ENCODE measurements around the gene PSME2.
"Not testable (repeated sequence)": the region's sequence is repeated elsewhere in the genome, so short reads cannot be mapped to it uniquely, and the experiment has no call there.

The PSME2 gene

DNA sequence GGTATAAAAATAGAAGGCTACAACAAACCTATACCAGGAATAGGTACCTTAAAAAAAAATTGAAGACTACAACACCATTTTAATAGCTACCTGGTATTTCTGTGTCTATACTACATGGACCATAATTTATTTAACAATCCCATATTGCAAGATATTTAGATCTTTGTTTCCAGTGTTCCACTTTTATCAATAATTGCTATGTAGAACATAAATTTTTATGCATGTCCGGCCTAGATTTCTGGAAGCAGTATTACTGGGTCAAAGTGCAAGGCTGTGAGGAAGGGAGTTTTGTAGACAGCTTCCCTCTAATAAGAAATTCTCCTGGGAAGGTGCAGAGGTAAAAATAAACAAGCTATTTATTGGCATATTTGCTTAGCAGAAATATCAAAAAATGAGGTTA is 35.9 kb downstream of the PSME2 start:
- DNase-seq, result no peak

DNA sequence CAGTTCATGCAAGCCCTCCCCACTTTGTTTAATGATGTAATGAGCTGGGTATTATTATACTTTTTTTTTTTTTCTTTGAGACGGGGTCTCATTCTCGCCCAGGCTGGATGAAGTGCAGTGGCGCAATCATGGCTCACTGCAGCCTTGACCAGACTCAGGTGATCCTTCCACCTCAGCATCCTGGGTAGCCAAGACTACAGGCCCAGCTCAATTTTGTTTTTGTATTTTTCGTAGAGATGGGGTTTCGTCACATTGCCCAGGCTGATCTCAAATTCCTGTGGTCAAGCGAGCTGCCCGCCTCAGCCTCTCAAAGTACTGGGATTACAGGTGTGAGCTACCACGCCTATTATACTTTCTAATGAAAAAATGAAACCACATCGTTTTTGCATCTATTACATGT is 36.4 kb downstream of the PSME2 start:
- DNase-seq, result no peak

DNA sequence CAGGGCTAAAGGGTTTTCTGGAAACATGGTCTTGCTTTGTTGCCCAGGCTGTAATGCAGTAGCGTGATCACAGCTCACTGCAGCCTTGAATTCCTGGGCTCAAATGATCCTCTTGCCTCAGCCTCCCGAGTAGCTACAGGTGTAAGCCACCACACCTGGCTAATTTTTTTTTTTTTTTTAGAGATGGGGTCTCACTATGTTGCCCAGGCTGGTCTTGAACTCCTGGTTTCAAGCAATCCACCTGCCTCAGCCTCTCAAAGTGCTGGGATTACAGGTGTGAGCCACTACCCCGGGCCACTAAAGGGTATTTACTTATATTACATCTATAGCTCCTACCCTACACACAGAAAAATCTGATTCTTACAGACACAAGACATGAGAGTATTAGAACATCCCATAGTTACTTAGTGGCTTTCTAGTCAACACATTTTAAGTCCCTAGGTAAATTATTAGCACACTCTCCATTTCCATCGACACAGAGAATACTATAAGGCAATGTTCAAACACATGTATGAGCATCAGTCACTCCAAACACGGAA is 38.0 kb downstream of the PSME2 start:
- no peak for DNase-seq

DNA sequence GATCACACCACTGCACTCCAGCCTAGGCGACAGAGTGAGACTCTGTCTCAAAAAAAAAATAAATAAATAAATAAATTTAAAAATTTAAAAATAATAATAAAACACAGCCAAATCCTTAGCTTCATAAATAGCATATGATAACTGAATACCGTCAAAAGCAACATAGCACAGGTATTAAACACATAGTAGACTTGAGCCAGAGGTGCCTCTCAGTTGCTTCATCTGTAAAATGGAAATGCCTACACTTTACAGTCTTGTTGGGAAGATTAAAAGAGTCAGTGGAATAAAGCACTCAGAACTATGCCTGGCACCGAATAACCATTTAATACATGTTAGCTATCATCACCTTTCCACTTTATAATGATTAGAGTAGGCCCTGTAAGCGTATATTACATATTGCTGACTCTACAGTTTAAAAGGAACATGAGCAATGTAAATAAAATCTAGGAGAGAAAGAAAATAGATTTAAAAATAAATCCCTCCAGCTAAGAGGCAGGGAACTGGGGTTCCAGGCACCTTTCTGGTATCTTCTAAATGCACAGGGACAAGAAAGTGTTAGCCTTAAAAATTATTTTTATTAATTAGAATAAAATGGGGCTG is 39.6 kb downstream of the PSME2 start:
- DNase-seq, result no peak

DNA sequence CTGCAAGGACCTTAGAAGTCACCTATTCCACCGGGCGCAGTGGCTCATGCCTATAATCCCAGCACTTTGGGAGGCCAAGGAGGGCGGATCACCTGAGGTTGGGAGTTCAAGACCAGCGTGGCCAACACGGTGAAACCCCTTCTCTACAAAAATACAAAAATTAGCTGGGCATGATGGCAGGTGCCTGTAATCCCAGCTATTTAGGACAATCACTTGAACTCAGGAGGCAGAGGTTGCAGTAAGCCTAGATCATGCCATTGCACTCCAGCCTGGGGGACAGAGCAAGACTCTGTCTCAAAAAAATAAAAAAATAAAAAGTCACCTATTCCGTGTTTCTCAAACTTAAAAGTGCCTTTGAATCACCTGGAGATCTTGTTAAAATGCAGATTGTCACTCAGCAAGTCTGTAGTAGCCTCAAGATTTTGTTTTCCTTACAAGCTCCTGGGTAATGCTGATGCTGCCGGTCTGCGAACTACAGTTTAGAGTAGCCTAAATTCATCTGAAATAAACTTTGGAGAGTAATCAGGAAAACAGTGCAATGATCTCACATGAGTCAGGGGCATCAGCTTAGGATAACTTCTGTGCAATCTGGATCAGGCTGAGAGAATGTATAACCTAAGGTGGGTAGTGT is 40.7 kb downstream of the PSME2 start:
- not testable (repeated sequence) for DNase-seq

DNA sequence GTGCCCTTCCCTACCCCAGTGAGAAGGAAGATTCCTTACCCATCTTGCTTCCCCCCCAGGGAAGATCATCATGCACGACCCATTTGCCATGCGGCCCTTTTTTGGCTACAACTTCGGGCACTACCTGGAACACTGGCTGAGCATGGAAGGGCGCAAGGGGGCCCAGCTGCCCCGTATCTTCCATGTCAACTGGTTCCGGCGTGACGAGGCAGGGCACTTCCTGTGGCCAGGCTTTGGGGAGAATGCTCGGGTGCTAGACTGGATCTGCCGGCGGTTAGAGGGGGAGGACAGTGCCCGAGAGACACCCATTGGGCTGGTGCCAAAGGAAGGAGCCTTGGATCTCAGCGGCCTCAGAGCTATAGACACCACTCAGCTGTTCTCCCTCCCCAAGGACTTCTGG is 43.0 kb downstream of the PSME2 start:
- no peak for DNase-seq

DNA sequence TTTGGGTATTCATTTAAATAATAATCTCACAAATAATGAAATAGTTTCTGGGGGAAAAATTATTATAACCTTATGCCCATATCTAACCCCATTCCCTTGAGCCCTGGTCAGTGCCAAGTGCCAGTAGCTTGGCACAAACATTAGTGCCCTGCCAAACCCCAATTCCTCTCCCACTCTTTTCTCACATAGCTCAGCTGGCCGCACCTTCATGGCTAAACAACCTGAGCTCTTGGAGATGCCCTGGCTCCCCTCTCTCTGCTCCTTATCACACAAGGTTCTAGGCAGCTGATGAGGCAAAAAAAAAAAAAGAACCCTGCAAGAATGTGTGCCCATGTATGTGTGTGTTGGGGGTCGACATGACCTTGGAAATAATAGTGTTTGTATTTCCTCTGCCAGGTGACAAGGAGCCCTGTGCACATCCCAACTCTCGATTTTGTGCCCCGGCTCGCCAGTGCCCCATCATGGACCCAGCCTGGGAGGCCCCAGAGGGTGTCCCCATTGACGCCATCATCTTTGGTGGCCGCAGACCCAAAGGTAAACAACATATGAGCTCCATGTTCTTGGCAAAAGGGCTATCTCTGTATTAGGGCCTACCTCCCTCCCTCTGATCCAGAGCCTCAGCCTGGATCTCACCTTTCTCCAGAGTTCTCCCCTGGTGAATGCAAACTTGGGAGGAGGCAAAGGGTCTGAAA is 43.9 kb downstream of the PSME2 start:
- no peak for DNase-seq

DNA sequence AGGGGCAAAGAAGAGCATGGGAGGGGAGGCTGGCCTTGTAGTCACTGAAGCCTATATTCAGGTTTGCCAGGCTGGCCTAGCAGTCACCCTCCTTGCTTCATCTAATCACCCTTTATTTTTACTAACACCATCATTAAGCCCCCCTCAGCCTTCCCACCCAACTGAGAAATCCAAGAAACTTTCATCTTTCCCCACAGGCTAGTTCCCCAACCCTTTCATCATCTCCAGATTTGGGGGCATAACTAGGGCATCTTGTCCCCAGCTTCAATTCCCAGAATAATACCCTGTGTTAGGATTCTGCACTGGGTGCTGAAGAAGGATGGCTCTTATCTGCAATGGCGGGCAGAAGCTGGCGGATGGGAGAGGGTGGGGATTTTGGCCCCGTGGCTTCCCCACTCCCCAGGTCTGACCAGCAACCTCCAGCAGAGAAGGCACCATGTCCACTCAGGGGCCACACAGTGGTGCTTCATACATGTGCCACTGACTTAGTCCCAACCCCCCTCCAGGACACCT is 45.4 kb downstream of the PSME2 start:
- DNase-seq, result no peak

DNA sequence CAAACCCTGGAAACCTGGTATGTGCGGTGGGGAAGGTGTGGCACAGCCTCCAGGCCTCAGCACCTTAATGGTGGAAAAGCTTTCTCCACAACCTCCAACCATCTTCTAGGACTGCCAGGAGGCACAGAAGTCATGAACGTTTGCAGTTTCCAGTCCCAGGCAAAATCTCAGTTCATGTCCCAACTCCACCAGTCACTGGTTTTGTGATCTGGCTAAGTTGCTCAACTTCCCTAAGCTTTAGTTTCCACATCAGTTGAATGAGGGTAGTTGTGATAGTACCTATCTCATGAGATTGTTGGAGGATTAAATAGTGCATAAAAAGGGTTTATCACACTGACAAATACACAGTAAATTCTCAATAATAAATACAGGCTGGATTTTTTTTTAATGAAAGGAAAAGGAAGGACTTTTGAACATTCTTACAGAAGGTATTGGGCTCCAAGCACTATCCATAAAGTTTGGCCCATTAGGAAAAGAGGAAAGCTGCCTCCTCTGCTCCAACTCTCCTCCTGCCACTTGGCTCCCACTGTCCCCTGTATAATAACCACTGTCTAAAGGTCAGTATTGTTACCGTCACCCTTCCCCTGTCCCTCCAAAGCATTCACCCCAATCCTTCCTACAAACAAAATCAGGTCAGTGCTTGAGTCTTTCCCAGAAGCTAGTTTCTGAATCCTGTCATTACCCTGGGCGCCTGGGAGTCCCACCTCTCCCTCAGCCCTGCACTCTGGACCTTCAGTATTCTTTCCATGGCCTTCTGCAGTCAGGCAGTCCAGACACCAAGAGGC is 46.0 kb downstream of the PSME2 start:
- no peak for DNase-seq

DNA sequence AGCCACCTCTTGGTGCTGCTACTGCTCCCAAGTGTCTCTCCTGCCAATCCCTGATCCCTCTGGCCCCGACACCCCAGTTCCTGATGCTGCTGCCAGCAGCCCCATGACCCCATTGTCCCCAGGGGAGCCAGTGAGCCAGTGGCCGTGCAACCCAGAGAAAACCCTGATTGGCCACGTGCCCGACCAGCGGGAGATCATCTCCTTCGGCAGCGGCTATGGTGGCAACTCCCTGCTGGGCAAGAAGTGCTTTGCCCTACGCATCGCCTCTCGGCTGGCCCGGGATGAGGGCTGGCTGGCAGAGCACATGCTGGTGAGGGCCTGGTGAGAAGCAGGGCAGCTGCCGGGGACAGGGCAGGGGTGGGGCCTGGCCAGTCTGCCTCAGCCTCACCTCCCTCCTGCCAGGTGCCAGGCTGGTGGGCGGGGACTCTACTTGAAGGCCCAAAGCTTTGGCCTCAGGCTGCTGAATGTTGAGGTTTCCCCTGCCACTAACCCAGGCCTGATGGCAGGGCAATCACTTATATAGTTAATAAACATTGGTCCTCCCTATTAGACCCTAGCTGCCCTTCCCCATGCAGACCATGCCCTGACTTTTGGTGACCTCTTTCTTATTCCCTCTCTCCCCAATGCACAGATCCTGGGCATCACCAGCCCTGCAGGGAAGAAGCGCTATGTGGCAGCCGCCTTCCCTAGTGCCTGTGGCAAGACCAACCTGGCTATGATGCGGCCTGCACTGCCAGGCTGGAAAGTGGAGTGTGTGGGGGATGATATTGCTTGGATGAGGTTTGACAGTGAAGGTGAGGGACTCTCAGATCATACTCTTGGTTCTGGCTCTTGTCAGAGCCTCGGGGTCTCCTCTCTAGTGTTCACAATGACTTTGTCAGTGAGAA is 47.2 kb downstream of the PSME2 start:
- DNase-seq, result no peak

DNA sequence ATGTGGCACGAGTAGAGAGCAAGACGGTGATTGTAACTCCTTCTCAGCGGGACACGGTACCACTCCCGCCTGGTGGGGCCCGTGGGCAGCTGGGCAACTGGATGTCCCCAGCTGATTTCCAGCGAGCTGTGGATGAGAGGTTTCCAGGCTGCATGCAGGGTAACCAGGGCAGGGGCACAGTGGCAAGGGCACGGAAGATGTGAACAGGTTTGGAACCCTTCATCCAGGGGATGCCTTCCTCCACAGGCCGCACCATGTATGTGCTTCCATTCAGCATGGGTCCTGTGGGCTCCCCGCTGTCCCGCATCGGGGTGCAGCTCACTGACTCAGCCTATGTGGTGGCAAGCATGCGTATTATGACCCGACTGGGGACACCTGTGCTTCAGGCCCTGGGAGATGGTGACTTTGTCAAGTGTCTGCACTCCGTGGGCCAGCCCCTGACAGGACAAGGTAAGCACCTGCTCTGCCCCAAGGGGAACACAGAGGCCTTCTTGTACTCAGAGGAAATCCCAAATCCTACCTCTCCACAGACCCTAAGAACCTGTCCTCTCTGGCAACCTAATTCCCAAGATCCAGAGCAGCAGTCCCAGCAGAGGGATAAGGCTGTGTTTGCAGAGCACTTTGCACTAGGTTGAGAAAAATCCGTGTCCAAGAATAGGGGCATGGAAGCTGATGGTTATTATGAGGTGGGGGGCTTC is 48.0 kb downstream of the PSME2 start:
- no peak for DNase-seq

DNA sequence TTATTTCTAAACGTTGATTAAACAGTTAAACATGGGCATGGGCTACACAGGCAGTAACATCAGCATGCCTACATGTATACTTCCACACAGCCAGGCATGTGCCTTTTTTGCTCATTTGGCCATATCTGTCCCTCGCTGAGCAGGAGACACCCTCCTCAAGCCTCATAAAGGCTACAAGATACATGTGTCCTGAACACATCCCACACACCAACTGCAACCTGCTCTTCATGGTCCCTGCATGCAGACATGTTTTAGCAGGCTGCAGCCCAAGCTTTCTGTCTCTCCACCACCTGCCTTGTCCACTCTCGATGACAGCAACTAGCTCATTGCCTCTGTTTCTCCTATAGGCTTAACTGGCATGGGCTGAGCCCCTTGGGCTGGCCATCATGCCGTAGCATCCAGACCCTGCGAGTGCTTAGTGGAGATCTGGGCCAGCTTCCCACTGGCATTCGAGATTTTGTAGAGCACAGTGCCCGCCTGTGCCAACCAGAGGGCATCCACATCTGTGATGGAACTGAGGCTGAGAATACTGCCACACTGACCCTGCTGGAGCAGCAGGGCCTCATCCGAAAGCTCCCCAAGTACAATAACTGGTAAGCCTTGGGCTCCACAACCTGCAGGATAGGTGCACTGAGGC is 49.7 kb downstream of the PSME2 start:
- DNase-seq, result no peak

DNA sequence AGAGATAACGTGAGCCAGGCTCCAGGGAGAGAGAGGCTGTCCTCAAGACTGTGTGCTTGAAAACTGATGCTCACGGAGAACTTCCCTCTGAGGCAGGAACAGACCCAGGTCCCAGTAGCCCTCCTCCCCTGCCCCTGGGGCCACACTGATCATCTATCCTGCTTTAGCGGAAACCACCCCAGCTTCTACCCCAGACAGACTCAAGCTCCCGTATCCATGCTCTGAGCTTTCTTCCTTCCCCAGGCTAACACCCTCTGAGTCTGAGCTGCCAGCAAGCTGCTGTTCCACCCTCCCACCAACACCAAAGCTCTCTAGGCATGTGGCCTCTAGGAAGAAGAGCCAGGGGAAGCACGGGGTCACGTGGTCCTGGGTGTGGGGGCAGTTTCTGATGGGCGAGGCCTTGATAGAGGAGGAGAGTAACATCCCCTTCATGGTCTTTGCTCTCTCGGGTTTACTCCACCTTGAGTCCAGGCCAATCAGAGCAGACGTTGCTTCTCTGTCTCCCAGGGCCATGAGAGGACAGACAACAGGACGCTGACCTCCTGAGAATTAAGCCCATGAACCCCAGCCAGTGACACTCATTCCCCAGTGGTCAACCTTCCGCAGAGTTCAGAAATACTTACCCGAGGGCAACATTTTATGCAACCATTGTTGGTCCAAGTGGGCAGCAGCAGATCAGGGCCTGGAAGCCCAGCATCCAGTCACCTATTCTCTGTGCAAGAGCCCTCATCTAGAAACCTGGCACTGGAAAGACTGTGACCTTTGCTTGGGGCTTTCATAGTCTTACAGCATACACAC is 50.9 kb downstream of the PSME2 start:
- DNase-seq, result peak; percentile 26 to 53

DNA sequence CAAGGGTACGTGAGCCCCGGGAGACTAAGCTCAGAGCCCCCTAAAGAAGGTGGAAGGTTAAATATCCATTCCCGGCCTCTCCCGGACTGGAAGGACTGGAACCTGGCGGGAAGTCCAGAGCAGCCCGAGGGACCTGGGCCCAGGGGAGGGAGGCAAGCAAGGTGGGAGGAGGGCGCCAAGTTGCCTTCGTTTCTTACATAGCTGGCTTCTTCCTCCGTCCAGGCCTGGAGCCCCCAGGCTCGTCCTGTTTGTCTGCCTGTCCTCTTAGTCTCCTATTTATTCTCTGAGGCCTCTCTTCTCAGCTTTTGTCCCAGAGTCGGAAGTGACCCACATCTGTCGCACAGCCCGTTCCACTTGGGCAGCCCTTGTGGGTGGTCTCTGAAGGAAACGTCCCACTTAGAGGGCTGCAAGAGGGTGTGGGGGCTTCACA is 51.6 kb downstream of the PSME2 start:
- DNase-seq, result no peak

DNA sequence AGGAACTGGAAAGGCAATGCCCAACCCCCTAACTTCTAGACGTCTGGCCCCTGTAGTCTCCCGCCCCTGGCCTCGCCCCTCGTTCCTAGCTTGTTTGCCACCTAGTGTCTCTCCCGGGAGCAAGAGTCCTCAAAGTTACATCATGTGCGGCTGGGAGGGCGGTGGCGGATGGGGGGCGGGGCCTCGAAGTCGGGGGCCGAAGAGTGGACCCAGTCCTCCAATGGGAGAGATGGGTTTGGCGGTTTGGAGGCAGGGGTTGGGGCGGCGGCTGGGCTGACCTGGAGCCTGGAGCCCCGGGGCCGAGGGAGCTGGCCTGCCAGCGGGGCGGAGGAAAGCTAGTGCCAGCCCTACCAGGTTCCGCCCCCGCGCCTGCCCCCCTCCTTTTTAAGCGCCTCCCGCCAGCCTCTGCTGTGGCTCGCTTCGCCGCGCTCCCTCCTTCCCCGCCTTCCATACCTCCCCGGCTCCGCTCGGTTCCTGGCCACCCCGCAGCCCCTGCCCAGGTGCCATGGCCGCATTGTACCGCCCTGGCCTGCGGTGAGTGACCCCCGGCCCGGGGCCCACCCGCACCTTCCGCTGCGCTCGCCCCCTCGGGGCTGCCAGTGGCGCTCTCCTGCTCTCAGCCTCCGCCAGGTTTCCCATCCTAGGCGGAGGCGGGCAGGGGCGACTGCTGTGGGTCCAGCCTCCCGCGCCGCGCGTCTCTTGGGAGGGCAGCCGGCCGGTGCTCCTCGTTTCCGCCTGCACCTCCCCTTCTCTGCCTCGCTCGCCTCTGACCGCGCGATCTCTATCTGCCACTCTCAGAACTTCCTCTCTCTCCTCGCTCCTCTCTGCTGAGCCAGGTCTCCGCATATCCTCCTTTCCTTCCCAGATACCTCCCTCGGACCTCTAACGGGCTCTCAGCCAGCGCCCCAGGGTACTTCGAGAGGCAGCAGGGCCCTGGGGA is 52.2 kb downstream of the PSME2 start, which contains the start of gene PCK2:
Gene PCK2, plus strand, starts transcription at position 411 of the 940 bp plus-strand sequence. Its CDS starts 95 bp downstream, at position 506.
- DNase-seq, result peak; percentile 60 to 91
